K562 (cell line): ENCODE results near the gene BORCS5. TPM values are rescaled to one million over a fixed set of nuclear protein-coding genes. Genes with fewer than 3 reads are reported as not detected.

Source experiments
- ATAC-seq: fragments of 200-7000 bp; cut with Tn5 transposase; 3 replicates; pipeline ENCODE4 v1.9.1; 2020; ENCODE audit warnings: moderate library complexity
- BruUV-seq: library from RNA; stranded (reverse); fragments of 400-500 nt; replicated peaks from 2 replicates; lab custom pipeline; 2021; lab: Mats Ljungman, UMichigan
- CTCF ChIA-PET: fragments of 300-600 bp; formaldehyde crosslinking; extraction: SDS; loops from one replicate; lab custom pipeline; 2021; ENCODE audit warnings: low intra/inter-chr PET ratio; lab: Yijun Ruan, JAX
- POLR2A ChIA-PET: fragments of 300-600, 350-650 bp; sonication (Branson Sonifier 250); formaldehyde crosslinking; extraction: SDS; loops from one replicate; lab custom pipeline; 2021; ENCODE audit warnings: antibody characterized with exemption, inconsistent platforms; lab: Yijun Ruan, JAX
- DNase-seq, 4 experiments: peaks; one replicate each; pipeline versions ENCODE4 v3.0.0 to v3.0.0-alpha.2; 2011 to 2018; ENCODE audit warnings: low spot score in 3 of 4, mixed read lengths in 3 of 4; ENCODE audit errors: extremely low read depth in 1 of 4
- FAIRE-seq: peaks from 2 replicates; lab custom pipeline; 2011; peaks lifted over from hg19 to GRCh38; lab: Jason Lieb, UNC
- H2AFZ ChIP-seq: 2 replicates; pipeline ENCODE4 v1.6.0; 2011; ENCODE audit warnings: low read depth, low read length, control low read depth, inconsistent platforms
- H3K27ac ChIP-seq: fragments of 200-600 bp; 3 replicates; pipeline ENCODE4 v1.8.0; 2011; ENCODE audit warnings: low read depth, mild to moderate bottlenecking, control low read depth, inconsistent platforms, low read length, moderate library complexity, mixed read lengths; ENCODE audit errors: extremely low read depth
- H3K27me3 ChIP-seq, 2 experiments: fragments of 300-600 bp in 1 of 2; 2 replicates in 1 of 2; 3 replicates in 1 of 2; pipeline versions ENCODE4 v1.6.0 to v1.8.0; 2011; ENCODE audit warnings: inconsistent platforms in 2 of 2, low read length in 2 of 2, mild to moderate bottlenecking in 1 of 2, mixed read lengths in 1 of 2, moderate library complexity in 1 of 2; ENCODE audit not compliant: control insufficient read depth in 2 of 2, insufficient read depth in 2 of 2
- H3K36me3 ChIP-seq: fragments of 300-600 bp; 3 replicates; pipeline ENCODE4 v1.8.0; 2011; ENCODE audit warnings: mild to moderate bottlenecking, low read length, inconsistent platforms; ENCODE audit not compliant: control insufficient read depth, insufficient read depth
- H3K4me1 ChIP-seq, 2 experiments: fragments of 200-600 bp in 1 of 2; replicated peaks in 1 of 2; 2 replicates in 1 of 2; 3 replicates in 1 of 2; pipeline versions ENCODE4 v1.5.1 to v1.8.0; 2011; ENCODE audit warnings: inconsistent platforms in 2 of 2, low read length in 2 of 2, mild to moderate bottlenecking in 1 of 2, mixed read lengths in 1 of 2, moderate library complexity in 1 of 2; ENCODE audit not compliant: control insufficient read depth in 2 of 2, insufficient read depth in 2 of 2
- H3K4me2 ChIP-seq: 2 replicates; pipeline ENCODE4 v1.6.1; 2011; ENCODE audit warnings: low read length, control low read depth, inconsistent platforms, mixed read lengths; ENCODE audit not compliant: insufficient read depth
- H3K4me3 ChIP-seq: fragments of 200-600 bp; sonication (generic), shearing (Covaris generic); 2 replicates; pipeline ENCODE4 v1.5.1; 2016; ENCODE audit warnings: control low read depth, inconsistent platforms
- H3K79me2 ChIP-seq: fragments of 200-600 bp; 3 replicates; pipeline ENCODE4 v1.8.0; 2011; ENCODE audit warnings: low read length, inconsistent platforms; ENCODE audit not compliant: control insufficient read depth, insufficient read depth
- H3K9ac ChIP-seq, 2 experiments: 2 replicates each; pipeline versions ENCODE4 v1.6.0 to v1.6.1; 2011; ENCODE audit warnings: low read depth in 2 of 2, low read length in 2 of 2, control low read depth in 1 of 2, inconsistent platforms in 1 of 2, mild to moderate bottlenecking in 1 of 2, mixed read lengths in 1 of 2; ENCODE audit not compliant: insufficient read depth in 1 of 2
- H3K9me1 ChIP-seq: one replicate; pipeline ENCODE4 v1.6.0; 2011; ENCODE audit warnings: inconsistent platforms, mild to moderate bottlenecking, low read length, moderate library complexity; ENCODE audit not compliant: control insufficient read depth, insufficient read depth
- H3K9me3 ChIP-seq: replicated peaks from 2 replicates; pipeline ENCODE4 v1.5.1; 2011; ENCODE audit warnings: low read depth, low read length, inconsistent platforms; ENCODE audit not compliant: control insufficient read depth, insufficient read depth
- H4K20me1 ChIP-seq: replicated peaks from 2 replicates; pipeline ENCODE4 v1.6.1; 2011; ENCODE audit warnings: low read length, inconsistent platforms, mixed read lengths; ENCODE audit not compliant: control insufficient read depth, insufficient read depth
- DPF2 ChIP-seq: fragments of 450-650 bp; IDR thresholded peaks from 2 replicates; pipeline ENCODE4 v1.6.1; 2016
- ETV6 ChIP-seq, 3 experiments: fragments of 150-350 bp in 1 of 3; sonication (generic) in 1 of 3; formaldehyde crosslinking in 1 of 3; IDR thresholded peaks; 2 replicates each; pipeline versions ENCODE4 v1.6.1 to v1.8.0; 2014 to 2022; ENCODE audit warnings: borderline replicate concordance in 2 of 3, low read depth in 2 of 3, antibody characterized with exemption in 1 of 3, low read length in 1 of 3, mild to moderate bottlenecking in 1 of 3, missing genetic modification reagents in 1 of 3
- LARP7 ChIP-seq: fragments of 450-650 bp; IDR thresholded peaks from 2 replicates; pipeline ENCODE4 v1.6.1; 2016
- NCOA2 ChIP-seq, 2 experiments: fragments of 450-650 bp; IDR thresholded peaks; 2 replicates each; pipeline ENCODE4 v1.6.1; 2018; ENCODE audit warnings: mild to moderate bottlenecking in 2 of 2, moderate library complexity in 1 of 2; ENCODE audit not compliant: partially characterized antibody in 2 of 2
- POLR3A ChIP-seq: IDR thresholded peaks from 2 replicates; pipeline ENCODE4 v1.6.1; 2011; ENCODE audit warnings: borderline replicate concordance, mild to moderate bottlenecking, moderate library complexity; ENCODE audit not compliant: insufficient read length, insufficient read depth; ENCODE audit errors: extremely low read depth
- RAD51 ChIP-seq: fragments of 450-650 bp; IDR thresholded peaks from 2 replicates; pipeline ENCODE4 v1.7.1; 2016; ENCODE audit warnings: low read depth, mild to moderate bottlenecking, borderline replicate concordance
- RBM25 ChIP-seq: fragments of 200-400 bp; formaldehyde crosslinking; IDR thresholded peaks from 2 replicates; pipeline ENCODE4 v1.6.1; 2018; ENCODE audit warnings: low read length, low read depth, moderate library complexity; ENCODE audit not compliant: severe bottlenecking
- ZNF146 ChIP-seq: IDR thresholded peaks from one replicate; pipeline ENCODE4 v1.6.1; 2018; ENCODE audit warnings: missing compliant biosample characterization; ENCODE audit not compliant: unreplicated experiment
- WGBS: fragments of 100-300 bp; shearing (Covaris generic); methylation state at CpG from one replicate; pipeline ENCODE4 v1.1.6; 2016; ENCODE audit warnings: low coverage, mixed read lengths; ENCODE audit not compliant: insufficient coverage; ENCODE audit errors: missing lambda C conversion rate; 5-methylcytosine and 5-hydroxymethylcytosine counted together
- in situ Hi-C: fragments of 300-500 bp; cut with MboI; formaldehyde crosslinking; loops from 4 replicates; pipeline ENCODE4 v1.15.0; 2018; ENCODE audit warnings: inconsistent platforms, mixed read lengths
- intact Hi-C: fragments of 100-400 bp; cut with micrococcal nuclease; formaldehyde crosslinking; loops from 2 replicates; pipeline ENCODE4 v1.14.2; 2022
- polyA plus RNA-seq, 8 experiments: library from polyadenylated mRNA; depleted of rRNA in 4 of 8; stranded (reverse) in 5 of 8; unstranded in 3 of 8; fragments of >200 nt; fragmentation: Nextera tagmentation in 2 of 8; fragmentation: Illumina TruSeq in 1 of 8; extraction: Ambion mirVana in 2 of 8; extraction: Trizol in 1 of 8; gene quantifications; 2 replicates each; pipeline versions ENCODE4 v1.2.1 to v1.2.3, GENCODE V29; 2011 to 2014; ENCODE audit warnings: inconsistent platforms in 1 of 8, missing spikeins in 1 of 8
- total RNA-seq, 7 experiments: library from RNA; depleted of rRNA in 6 of 7; stranded (reverse); fragments of >200 nt in 6 of 7; fragmentation: Illumina TruSeq in 2 of 7; extraction: Trizol in 2 of 7; gene quantifications; 2 replicates each; pipeline versions ENCODE4 v1.2.1 to v1.2.3, GENCODE V29; 2011 to 2021; ENCODE audit warnings: low replicate concordance in 1 of 7
- TF ChIP-seq, protein P1 (sequence below): fragments of 150-350 bp; conservative IDR thresholded peaks from 2 replicates; pipeline ENCODE4 v1.6.1; 2014; ENCODE audit warnings: low read length

The BORCS5 gene
- total and polyA plus RNA-seq, 9 of the 15 experiments (the other 6 are each of a cell fraction or from before 2014, with no cell fraction given), result 0.31 to 12.4 (median 6.6) TPM

GRCh38 chr12:12400793-12401192, 43.9 kb downstream of the BORCS5 start:
- FAIRE-seq (no peak), DNase-seq (no peak), ATAC-seq (no peak)
- Histone ChIP-seq H3K27me3 (no peaks in the 10 kb centered on the region), H3K36me3 (no peaks in the 10 kb centered on the region), H3K79me2 (no peaks in the 10 kb centered on the region), H3K4me1 (peaks cover 0 to 6% of the 10 kb centered on the region in 2 experiments; a peak in 3 of 5 replicates), H3K9me3 (no peaks in the 10 kb centered on the region), H4K20me1 (no peaks in the 10 kb centered on the region), H3K27ac (no peak overlapping the region), H3K4me3 (no peak overlapping the region), H3K9me1 (no peaks in the 10 kb centered on the region), H3K9ac (no peak overlapping the region), H3K4me2 (no peak overlapping the region), H2AFZ (no peak overlapping the region)
- ChIA-PET CTCF (no interaction called here), POLR2A (no interaction called here)
- in situ Hi-C loops, result no loop called here
- WGBS, result 97% methylated on average over 3 of the region's 3 CpGs
- BruUV-seq, result no TSS peak
- TF ChIP-seq DPF2 (no peak), ZNF146 (CRISPR knock-in tag) (peak; percentile 42)
- intact Hi-C loops, result no loop called here

DNA sequence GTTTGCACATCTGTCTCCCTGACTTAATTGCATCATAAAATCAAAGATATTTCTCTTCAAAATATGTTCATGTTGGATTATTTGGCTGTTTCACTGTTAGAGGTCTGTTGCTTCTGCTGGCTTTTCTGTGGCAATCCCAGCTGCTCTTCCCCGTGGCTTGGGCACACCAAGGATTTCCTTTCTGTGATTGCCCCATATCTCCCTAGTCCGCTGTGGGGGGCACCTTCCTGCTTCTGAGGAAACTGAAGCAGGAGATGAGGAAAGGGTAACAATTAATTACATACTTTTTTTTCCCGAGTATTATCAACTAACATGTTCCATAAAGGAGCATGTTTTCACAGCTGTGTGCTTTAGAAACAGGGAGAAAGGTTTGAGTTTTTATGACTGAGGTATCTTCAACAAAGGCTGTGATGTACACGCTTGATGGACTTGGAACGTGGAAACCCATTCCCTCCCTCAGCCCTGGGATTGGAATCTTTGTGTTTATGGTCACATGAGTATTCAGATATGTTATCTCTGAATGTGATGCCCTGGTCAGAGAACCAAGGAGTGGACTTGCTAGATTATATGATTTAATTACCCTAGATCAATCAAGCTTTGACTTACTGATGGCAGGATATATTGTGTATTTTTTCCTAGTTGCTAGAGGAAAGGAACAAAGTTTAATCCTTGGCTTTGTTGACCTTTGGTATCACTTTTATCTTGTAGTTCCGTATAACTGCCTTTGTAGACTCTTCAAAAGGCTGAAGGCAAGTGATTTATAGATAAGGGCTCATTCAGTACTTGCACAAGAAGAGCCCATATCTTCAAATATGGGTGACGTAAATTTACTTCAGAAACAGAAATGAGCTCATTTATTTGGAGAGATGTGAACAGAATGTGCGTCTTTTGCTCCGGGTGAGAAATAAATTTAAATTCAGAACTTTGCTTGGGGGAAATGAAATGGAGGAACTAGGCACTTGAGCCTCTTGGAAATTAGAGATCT, 46.7 kb downstream of the BORCS5 start:
- H3K4me2 ChIP-seq, result no peak overlapping the region
- ChIA-PET POLR2A (interaction anchor here (0.6 to 1.8 kb wide), 2 partner anchors 11 to 36 kb away, joined by 3 to 5 read pairs; no protein-coding TSS in a partner anchor), CTCF (no interaction called here)
- no peaks in the 10 kb centered on the region for H3K9me1 ChIP-seq
- H3K9me3 ChIP-seq, result no peaks in the 10 kb centered on the region
- in situ Hi-C loops, result no loop called here
- no peaks in the 10 kb centered on the region for H4K20me1 ChIP-seq
- BruUV-seq, result no TSS peak
- DNase-seq (no peak), FAIRE-seq (no peak), ATAC-seq (no peak)
- H3K9ac ChIP-seq, result no peak overlapping the region
- no peaks in the 10 kb centered on the region for H3K36me3 ChIP-seq
- H3K27me3 ChIP-seq, result no peaks in the 10 kb centered on the region
- no peak overlapping the region for H3K27ac ChIP-seq
- intact Hi-C loops, result no loop called here
- no peak overlapping the region for H2AFZ ChIP-seq
- WGBS, result 28% methylated on average over 9 of the region's 9 CpGs
- H3K79me2 ChIP-seq, result no peaks in the 10 kb centered on the region
- peaks cover 0 to 6% of the 10 kb centered on the region in 2 experiments; a peak in 2 of 5 replicates for H3K4me1 ChIP-seq
- no peak overlapping the region for H3K4me3 ChIP-seq
- TF ChIP-seq NCOA2 (IDR thresholded peaks at IDR 0.05; ENCODE audit: partially characterized antibody in 2 of 2) (no peak), RBM25 (no peak), LARP7 (no peak), RAD51 (no peak), ETV6 (IDR thresholded peaks at IDR 0.05; ENCODE audit: borderline replicate concordance in 1 of 2, low read depth in 2 of 2, low read length in 1 of 2) (no peak), ETV6 (CRISPR knock-in tag; IDR thresholded peaks at IDR 0.05; ENCODE audit: borderline replicate concordance) (no peak), POLR3A (no peak)
- TF ChIP-seq, protein P1, sequence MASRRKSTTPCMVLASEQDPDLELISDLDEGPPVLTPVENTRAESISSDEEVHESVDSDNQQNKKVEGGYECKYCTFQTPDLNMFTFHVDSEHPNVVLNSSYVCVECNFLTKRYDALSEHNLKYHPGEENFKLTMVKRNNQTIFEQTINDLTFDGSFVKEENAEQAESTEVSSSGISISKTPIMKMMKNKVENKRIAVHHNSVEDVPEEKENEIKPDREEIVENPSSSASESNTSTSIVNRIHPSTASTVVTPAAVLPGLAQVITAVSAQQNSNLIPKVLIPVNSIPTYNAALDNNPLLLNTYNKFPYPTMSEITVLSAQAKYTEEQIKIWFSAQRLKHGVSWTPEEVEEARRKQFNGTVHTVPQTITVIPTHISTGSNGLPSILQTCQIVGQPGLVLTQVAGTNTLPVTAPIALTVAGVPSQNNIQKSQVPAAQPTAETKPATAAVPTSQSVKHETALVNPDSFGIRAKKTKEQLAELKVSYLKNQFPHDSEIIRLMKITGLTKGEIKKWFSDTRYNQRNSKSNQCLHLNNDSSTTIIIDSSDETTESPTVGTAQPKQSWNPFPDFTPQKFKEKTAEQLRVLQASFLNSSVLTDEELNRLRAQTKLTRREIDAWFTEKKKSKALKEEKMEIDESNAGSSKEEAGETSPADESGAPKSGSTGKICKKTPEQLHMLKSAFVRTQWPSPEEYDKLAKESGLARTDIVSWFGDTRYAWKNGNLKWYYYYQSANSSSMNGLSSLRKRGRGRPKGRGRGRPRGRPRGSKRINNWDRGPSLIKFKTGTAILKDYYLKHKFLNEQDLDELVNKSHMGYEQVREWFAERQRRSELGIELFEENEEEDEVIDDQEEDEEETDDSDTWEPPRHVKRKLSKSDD, result no peak
